Measurements from ENCODE around the gene STPG2. TPM values are rescaled to one million over a fixed set of nuclear protein-coding genes. Genes with fewer than 3 reads are reported as not detected.

STPG2 gene
- total and polyA plus RNA-seq, 2 donors (not counting 1 experiment from before 2014, with no cell fraction given) = 0.13 to 0.49 TPM

- POLR2A ChIA-PET = no interaction called here
- Mint-ChIP-seq H3K9me3 (ENCODE audit: insufficient read depth) (no peaks in the 10 kb centered on the region), H3K27me3 (no peaks in the 10 kb centered on the region), H3K27ac (no peak overlapping the region), H3K4me3 (no peak overlapping the region), H3K4me1 (no peaks in the 10 kb centered on the region)
- H2AFZ ChIP-seq (ENCODE audit: insufficient read depth, low read depth, low read length, poor library complexity, severe bottlenecking) = no peak overlapping the region
- H3K4me2 ChIP-seq (replicated peaks; ENCODE audit: low read depth, low read length, poor library complexity, severe bottlenecking) = no peak overlapping the region
- no peak for ATAC-seq (ENCODE audit: low read depth)
- H3K79me2 ChIP-seq (ENCODE audit: control insufficient read depth, insufficient read depth, low read length) = no peaks in the 10 kb centered on the region
- H3K27ac ChIP-seq (ENCODE audit: low read length in 2 of 2) = no peak overlapping the region
- DNase-seq = no peak
- WGBS (ENCODE audit: insufficient coverage) = 100% methylated on average over 1 of the region's 1 CpG
- CTCF ChIA-PET = no interaction called here
- H4K20me1 ChIP-seq (ENCODE audit: control insufficient read depth, insufficient read depth, low read length, poor library complexity, severe bottlenecking) = no peaks in the 10 kb centered on the region
- H3K4me3 ChIP-seq (ENCODE audit: control extremely low read depth in 1 of 5, extremely low read depth in 1 of 5, insufficient read depth in 1 of 5, low read depth in 2 of 5, low read length in 4 of 5) = no peak overlapping the region
- intact Hi-C loops (cut with micrococcal nuclease) = no loop called here
- no peaks in the 10 kb centered on the region for H3K27me3 ChIP-seq (replicated peaks in 1 of 4; ENCODE audit: control extremely low read depth in 1 of 4, control insufficient read depth in 3 of 4, insufficient read depth in 4 of 4, low read length in 3 of 4)
- H3K4me1 ChIP-seq (ENCODE audit: control insufficient read depth in 2 of 2, insufficient read depth in 2 of 2, low read length in 2 of 2) = no peaks in the 10 kb centered on the region
- no peak overlapping the region for H3K9ac ChIP-seq (ENCODE audit: low read length)
- no peak for TF ChIP-seq EZH2 (IDR thresholded peaks at IDR 0.05; ENCODE audit: borderline replicate concordance, insufficient read depth, low read depth, low read length, poor library complexity, severe bottlenecking)
- no peaks in the 10 kb centered on the region for H3K9me3 ChIP-seq (ENCODE audit: control extremely low read depth in 1 of 3, control insufficient read depth in 2 of 3, insufficient read depth in 1 of 3, low read length in 2 of 3)
- no peaks in the 10 kb centered on the region for H3K36me3 ChIP-seq (replicated peaks in 1 of 2; ENCODE audit: control extremely low read depth in 1 of 2, control insufficient read depth in 1 of 2, extremely low read depth in 1 of 2, insufficient read depth in 2 of 2, low read length in 1 of 2)
These were observed 390.7 kb downstream of the STPG2 start for GRCh38 chr4:97752599-97752998.

- DNase-seq = no peak
- Histone ChIP-seq H3K9ac (ENCODE audit: low read length) (no peak overlapping the region), H3K27ac (ENCODE audit: low read length in 2 of 2) (no peak overlapping the region), H3K9me3 (ENCODE audit: control extremely low read depth in 1 of 3, control insufficient read depth in 2 of 3, insufficient read depth in 1 of 3, low read length in 2 of 3) (no peaks in the 10 kb centered on the region), H3K4me3 (ENCODE audit: control extremely low read depth in 1 of 5, extremely low read depth in 1 of 5, insufficient read depth in 1 of 5, low read depth in 2 of 5, low read length in 4 of 5) (no peak overlapping the region), H3K27me3 (replicated peaks in 1 of 4; ENCODE audit: control extremely low read depth in 1 of 4, control insufficient read depth in 3 of 4, insufficient read depth in 4 of 4, low read length in 3 of 4) (no peaks in the 10 kb centered on the region), H4K20me1 (ENCODE audit: control insufficient read depth, insufficient read depth, low read length, poor library complexity, severe bottlenecking) (no peaks in the 10 kb centered on the region), H3K4me2 (replicated peaks; ENCODE audit: low read depth, low read length, poor library complexity, severe bottlenecking) (no peak overlapping the region), H3K36me3 (replicated peaks in 1 of 2; ENCODE audit: control extremely low read depth in 1 of 2, control insufficient read depth in 1 of 2, extremely low read depth in 1 of 2, insufficient read depth in 2 of 2, low read length in 1 of 2) (no peaks in the 10 kb centered on the region), H3K4me1 (ENCODE audit: control insufficient read depth in 2 of 2, insufficient read depth in 2 of 2, low read length in 2 of 2) (no peaks in the 10 kb centered on the region), H3K79me2 (ENCODE audit: control insufficient read depth, insufficient read depth, low read length) (no peaks in the 10 kb centered on the region), H2AFZ (ENCODE audit: insufficient read depth, low read depth, low read length, poor library complexity, severe bottlenecking) (no peak overlapping the region)
- WGBS (ENCODE audit: insufficient coverage) = no CpG with 5 or more reads among the region's 3 CpGs
- CTCF ChIA-PET = no interaction called here
- Mint-ChIP-seq H3K27me3 (no peaks in the 10 kb centered on the region), H3K9me3 (ENCODE audit: insufficient read depth) (no peaks in the 10 kb centered on the region), H3K4me1 (no peaks in the 10 kb centered on the region), H3K27ac (no peak overlapping the region), H3K4me3 (no peak overlapping the region)
- no peak for ATAC-seq (ENCODE audit: low read depth)
- TF ChIP-seq EZH2 (IDR thresholded peaks at IDR 0.05; ENCODE audit: borderline replicate concordance, insufficient read depth, low read depth, low read length, poor library complexity, severe bottlenecking) = no peak
- no peak for TF ChIP-seq CTCF (IDR thresholded peaks at IDR 0.05)
- POLR2A ChIA-PET = no interaction called here
- intact Hi-C loops (cut with micrococcal nuclease) = no loop called here
These were observed 395.3 kb downstream of the STPG2 start for GRCh38 chr4:97747945-97748344.

All from B cell (primary cell).